Loucy (cell line): Measurements from ENCODE around the gene ENPEP.

Source experiments
- H2AFZ ChIP-seq: fragments of 200-600 bp; sonication (generic); 2 replicates; pipeline ENCODE4 v1.6.0; 2016; ENCODE audit warnings: antibody characterized with exemption, mild to moderate bottlenecking, low read length, moderate library complexity
- H3F3A ChIP-seq: fragments of 200-600 bp; 2 replicates; pipeline ENCODE4 v1.6.0; 2016; ENCODE audit warnings: antibody characterized with exemption, low read depth, mild to moderate bottlenecking
- H3K27me3 ChIP-seq: fragments of 200-600 bp; sonication (generic); 2 replicates; pipeline ENCODE4 v1.6.1; 2014; ENCODE audit warnings: low read length, mild to moderate bottlenecking; ENCODE audit not compliant: insufficient read depth, poor library complexity, severe bottlenecking
- H3K36me3 ChIP-seq: fragments of 200-600 bp; sonication (generic); 2 replicates; pipeline ENCODE4 v1.6.1; 2016; ENCODE audit warnings: low read length; ENCODE audit not compliant: insufficient read depth
- H3K4me1 ChIP-seq: fragments of 200-600 bp; sonication (generic); 2 replicates; pipeline ENCODE4 v1.5.1; 2014; ENCODE audit warnings: low read length, mild to moderate bottlenecking; ENCODE audit not compliant: insufficient read depth, poor library complexity, severe bottlenecking
- H3K4me2 ChIP-seq: fragments of 200-600 bp; sonication (generic); 2 replicates; pipeline ENCODE4 v1.6.0; 2014; ENCODE audit warnings: antibody characterized with exemption, low read length, low read depth, mild to moderate bottlenecking; ENCODE audit not compliant: poor library complexity, severe bottlenecking
- H3K4me3 ChIP-seq: fragments of 200-600 bp; sonication (generic); 2 replicates; pipeline ENCODE4 v1.5.1; 2014; ENCODE audit warnings: low read length, mild to moderate bottlenecking, mixed read lengths; ENCODE audit not compliant: poor library complexity, severe bottlenecking
- H3K79me2 ChIP-seq: fragments of 200-600 bp; sonication (generic); 2 replicates; pipeline ENCODE4 v1.6.1; 2014; ENCODE audit warnings: low read length; ENCODE audit not compliant: insufficient read depth
- H3K9ac ChIP-seq: fragments of 200-600 bp; sonication (generic); 2 replicates; pipeline ENCODE4 v1.6.0; 2014; ENCODE audit warnings: mild to moderate bottlenecking, low read depth, low read length, moderate library complexity; ENCODE audit not compliant: poor library complexity, severe bottlenecking
- H3K9me2 ChIP-seq: fragments of 200-600 bp; sonication (generic); replicated peaks from 2 replicates; pipeline ENCODE4 v1.6.1; 2016; ENCODE audit warnings: low read depth, low read length, mixed read lengths
- H3K9me3 ChIP-seq: fragments of 200-600 bp; sonication (generic); 2 replicates; pipeline ENCODE4 v1.6.1; 2014; ENCODE audit warnings: mild to moderate bottlenecking, antibody characterized with exemption, low read length, low read depth; ENCODE audit not compliant: insufficient read depth
- H4K20me1 ChIP-seq: fragments of 200-600 bp; sonication (generic); 2 replicates; pipeline ENCODE4 v1.6.0; 2014; ENCODE audit warnings: antibody characterized with exemption, low read length, mild to moderate bottlenecking; ENCODE audit not compliant: insufficient read depth, poor library complexity, severe bottlenecking
- EZH2phosphoT487 ChIP-seq: fragments of 200-600 bp; IDR thresholded peaks from 2 replicates; pipeline ENCODE4 v1.6.1; 2018; ENCODE audit warnings: antibody characterized with exemption, mild to moderate bottlenecking, moderate library complexity, borderline replicate concordance
- TF ChIP-seq, protein P1 (sequence below): fragments of 200-600 bp; sonication (generic); conservative IDR thresholded peaks from 2 replicates; pipeline ENCODE4 v1.5.1; 2014; ENCODE audit warnings: mild to moderate bottlenecking, antibody characterized with exemption, low read length

Gene ENPEP

DNA sequence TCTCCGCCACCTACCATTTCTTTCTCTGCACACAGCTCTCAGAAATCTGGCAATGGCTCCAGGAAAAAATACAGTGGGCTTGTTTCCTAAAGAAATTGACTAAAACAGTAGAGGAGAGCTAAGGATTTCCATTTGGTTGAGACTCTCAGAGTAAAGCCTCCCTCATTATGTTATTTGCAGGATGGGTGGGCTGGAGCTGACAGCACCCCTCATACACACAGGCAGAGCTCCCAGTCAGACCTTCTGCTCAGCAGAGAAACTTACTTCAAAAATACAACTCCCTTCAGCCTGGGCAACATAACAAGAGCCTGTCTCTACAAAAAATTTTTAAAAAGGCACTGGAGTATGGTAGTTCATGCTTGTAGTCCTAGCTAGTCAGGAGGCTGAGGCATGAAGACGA is 44.9 kb downstream of the ENPEP start:
- Histone ChIP-seq H3K36me3 (no peaks in the 10 kb centered on the region), H3K9ac (no peak overlapping the region), H4K20me1 (no peaks in the 10 kb centered on the region), H3K9me3 (no peaks in the 10 kb centered on the region), H3K79me2 (no peaks in the 10 kb centered on the region), H3K27me3 (no peaks in the 10 kb centered on the region), H3K9me2 (no peaks in the 10 kb centered on the region), H2AFZ (no peak overlapping the region), H3K4me3 (no peak overlapping the region), H3K4me2 (no peak overlapping the region), H3F3A (no peaks in the 10 kb centered on the region), H3K4me1 (no peaks in the 10 kb centered on the region)
- TF ChIP-seq EZH2phosphoT487: no peak
- TF ChIP-seq, protein P1, sequence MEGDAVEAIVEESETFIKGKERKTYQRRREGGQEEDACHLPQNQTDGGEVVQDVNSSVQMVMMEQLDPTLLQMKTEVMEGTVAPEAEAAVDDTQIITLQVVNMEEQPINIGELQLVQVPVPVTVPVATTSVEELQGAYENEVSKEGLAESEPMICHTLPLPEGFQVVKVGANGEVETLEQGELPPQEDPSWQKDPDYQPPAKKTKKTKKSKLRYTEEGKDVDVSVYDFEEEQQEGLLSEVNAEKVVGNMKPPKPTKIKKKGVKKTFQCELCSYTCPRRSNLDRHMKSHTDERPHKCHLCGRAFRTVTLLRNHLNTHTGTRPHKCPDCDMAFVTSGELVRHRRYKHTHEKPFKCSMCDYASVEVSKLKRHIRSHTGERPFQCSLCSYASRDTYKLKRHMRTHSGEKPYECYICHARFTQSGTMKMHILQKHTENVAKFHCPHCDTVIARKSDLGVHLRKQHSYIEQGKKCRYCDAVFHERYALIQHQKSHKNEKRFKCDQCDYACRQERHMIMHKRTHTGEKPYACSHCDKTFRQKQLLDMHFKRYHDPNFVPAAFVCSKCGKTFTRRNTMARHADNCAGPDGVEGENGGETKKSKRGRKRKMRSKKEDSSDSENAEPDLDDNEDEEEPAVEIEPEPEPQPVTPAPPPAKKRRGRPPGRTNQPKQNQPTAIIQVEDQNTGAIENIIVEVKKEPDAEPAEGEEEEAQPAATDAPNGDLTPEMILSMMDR: no peak

DNA sequence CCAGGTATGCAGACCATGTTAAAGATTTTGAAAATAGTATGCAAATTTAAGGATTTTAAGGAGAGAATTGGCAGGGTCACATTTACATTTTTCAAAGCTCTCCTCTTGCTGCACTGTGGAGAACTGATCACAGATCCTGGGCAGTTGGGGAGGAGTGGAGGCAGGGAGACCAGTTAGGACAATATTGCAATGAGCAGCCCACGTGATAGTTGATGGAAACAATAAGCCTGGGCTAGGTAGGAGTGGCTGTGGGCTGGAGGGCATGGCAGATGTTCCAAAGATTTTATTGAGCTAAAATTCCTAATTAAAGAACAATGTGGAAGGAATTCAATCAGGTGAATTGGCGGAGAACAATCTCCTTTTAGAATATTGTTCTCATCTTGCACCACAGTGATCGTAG is 50.6 kb downstream of the ENPEP start:
- Histone ChIP-seq H3K27me3 (no peaks in the 10 kb centered on the region), H3K9me2 (no peaks in the 10 kb centered on the region), H3K36me3 (no peaks in the 10 kb centered on the region), H3K9me3 (no peaks in the 10 kb centered on the region), H3K4me3 (peak overlapping the region; percentile 71), H3K4me1 (peaks cover 17% of the 10 kb centered on the region), H3K9ac (peak overlapping the region; percentile 59), H2AFZ (peak overlapping the region; percentile 59), H3K4me2 (peak overlapping the region; percentile 68), H3K79me2 (0 out of 2 replicates have a peak, but pooled peaks cover 3% of the 10 kb centered on the region), H4K20me1 (no peaks in the 10 kb centered on the region), H3F3A (no peaks in the 10 kb centered on the region)
- TF ChIP-seq, protein P1: no peak
- TF ChIP-seq EZH2phosphoT487: no peak

DNA sequence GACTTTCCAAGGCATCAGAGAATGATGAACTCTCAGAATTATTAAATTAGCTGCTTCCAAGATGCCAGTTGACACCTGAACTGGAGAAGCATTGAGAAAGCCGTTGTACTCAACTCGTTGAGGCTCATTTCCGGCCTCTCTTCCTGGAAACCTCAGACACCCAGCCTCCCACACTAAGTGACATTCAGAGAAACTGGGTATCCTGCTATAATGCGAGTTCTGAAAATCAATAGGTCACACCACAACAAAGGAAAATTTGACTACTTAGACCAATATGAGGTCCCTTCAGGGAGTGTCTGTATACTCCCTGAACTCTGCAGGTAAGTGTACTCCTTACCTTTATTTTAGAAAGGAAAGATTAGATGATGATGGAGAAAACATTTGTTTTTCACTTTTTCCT is 51.2 kb downstream of the ENPEP start:
- Histone ChIP-seq H4K20me1 (no peaks in the 10 kb centered on the region), H3K79me2 (0 out of 2 replicates have a peak, but pooled peaks cover 3% of the 10 kb centered on the region), H3K36me3 (no peaks in the 10 kb centered on the region), H3K4me2 (peak overlapping the region; percentile 68), H3K9ac (peak overlapping the region; percentile 59), H3K9me3 (no peaks in the 10 kb centered on the region), H2AFZ (peak overlapping the region; percentile 59), H3K27me3 (no peaks in the 10 kb centered on the region), H3K4me1 (peaks cover 17% of the 10 kb centered on the region), H3K4me3 (peak overlapping the region; percentile 71), H3K9me2 (no peaks in the 10 kb centered on the region), H3F3A (no peaks in the 10 kb centered on the region)
- TF ChIP-seq EZH2phosphoT487: no peak
- TF ChIP-seq, protein P1: no peak
